HCT116 (cell line): Measurements from ENCODE around the gene FOXD3. TPM values are rescaled to one million over a fixed set of nuclear protein-coding genes. Genes with fewer than 3 reads are reported as not detected.

Experiments
- ATAC-seq: fragments of 200-7000 bp; cut with Tn5 transposase; 2 replicates; pipeline ENCODE4 v1.9.1; 2020; ENCODE audit warnings: mild to moderate bottlenecking, moderate library complexity
- BruUV-seq: library from RNA; stranded (reverse); fragments of 400-500 nt; replicated peaks from 2 replicates; lab custom pipeline; 2021; lab: Mats Ljungman, UMichigan
- CTCF ChIA-PET: fragments of 300-600 bp; sonication (Branson Sonifier 250); formaldehyde crosslinking; loops from one replicate; lab custom pipeline; 2021; ENCODE audit warnings: antibody characterized with exemption; lab: Charles Lee
- POLR2A ChIA-PET: fragments of 300-600, 350-600 bp; sonication (Branson Sonifier 250); formaldehyde crosslinking; loops from one replicate; lab custom pipeline; 2021; ENCODE audit warnings: antibody characterized with exemption; lab: Charles Lee
- RAD21 ChIA-PET, 2 experiments: fragments of 300-600 bp; sonication (Branson Sonifier 250); formaldehyde crosslinking; loops; one replicate each; lab custom pipeline; 2023; ENCODE audit warnings: low total read pairs in 2 of 2; ENCODE audit not compliant: uncharacterized antibody in 2 of 2, unreplicated experiment in 2 of 2, low non-redundant PET in 1 of 2; lab: Charles Lee
- DNase-seq: peaks from one replicate; pipeline ENCODE4 v3.0.0-alpha.2; 2010; ENCODE audit warnings: low read depth, low spot score
- H2AFZ ChIP-seq: fragments of 200-600 bp; shearing (Covaris generic), sonication (generic); 2 replicates; pipeline ENCODE4 v1.6.1; 2017; ENCODE audit warnings: low read depth, mixed run types, mixed read lengths, antibody characterized with exemption, low read length; ENCODE audit not compliant: poor library complexity, severe bottlenecking
- H3K27ac ChIP-seq: 2 replicates; pipeline ENCODE4 v1.5.1; 2012; ENCODE audit warnings: low read depth, low read length
- H3K27me3 ChIP-seq: fragments of 200-600 bp; sonication (generic); 2 replicates; pipeline ENCODE4 v1.6.1; 2016; ENCODE audit warnings: mixed run types, low read length, mixed read lengths; ENCODE audit not compliant: insufficient read depth
- H3K36me3 ChIP-seq, 2 experiments: fragments of 200-500 bp in 1 of 2; fragments of 200-600 bp in 1 of 2; sonication (Bioruptor generic) in 1 of 2; sonication (generic) in 1 of 2; 2 replicates each; pipeline versions ENCODE4 v1.5.1 to v1.6.1; 2014 to 2016; ENCODE audit warnings: low read length in 2 of 2, inconsistent platforms in 1 of 2, mixed read lengths in 1 of 2, mixed run types in 1 of 2; ENCODE audit not compliant: insufficient read depth in 2 of 2, control insufficient read depth in 1 of 2
- H3K4me1 ChIP-seq, 2 experiments: fragments of 200-600 bp in 1 of 2; sonication (generic) in 1 of 2; 2 replicates each; pipeline versions ENCODE4 v1.5.1 to v1.6.1; 2012 to 2017; ENCODE audit warnings: low read length in 2 of 2, inconsistent platforms in 1 of 2, mild to moderate bottlenecking in 1 of 2, mixed read lengths in 1 of 2, mixed run types in 1 of 2, moderate library complexity in 1 of 2; ENCODE audit not compliant: insufficient read depth in 2 of 2, control insufficient read depth in 1 of 2
- H3K4me2 ChIP-seq: fragments of 200-600 bp; sonication (generic); 2 replicates; pipeline ENCODE4 v1.6.1; 2017; ENCODE audit warnings: mixed run types, low read length, mixed read lengths
- H3K4me3 ChIP-seq, 2 experiments: fragments of 200-600 bp in 1 of 2; sonication (generic) in 1 of 2; replicated peaks in 1 of 2; 2 replicates each; pipeline ENCODE4 v1.5.1; 2011 to 2016; ENCODE audit warnings: low read length in 2 of 2, control low read depth in 1 of 2, low read depth in 1 of 2, mild to moderate bottlenecking in 1 of 2, mixed read lengths in 1 of 2, mixed run types in 1 of 2
- H3K79me2 ChIP-seq: fragments of 200-600 bp; sonication (generic); 2 replicates; pipeline ENCODE4 v1.6.1; 2017; ENCODE audit warnings: mild to moderate bottlenecking, mixed run types, low read length, moderate library complexity, mixed read lengths; ENCODE audit not compliant: insufficient read depth
- H3K9ac ChIP-seq: fragments of 200-600 bp; sonication (generic); 2 replicates; pipeline ENCODE4 v1.6.1; 2016; ENCODE audit warnings: low read length, mixed read lengths
- H3K9me2 ChIP-seq: fragments of 200-600 bp; sonication (generic), shearing (Covaris generic); 2 replicates; pipeline ENCODE4 v1.6.1; 2017; ENCODE audit warnings: mixed run types, mild to moderate bottlenecking, moderate library complexity; ENCODE audit not compliant: insufficient read depth
- H3K9me3 ChIP-seq, 2 experiments: fragments of 200-500 bp in 1 of 2; fragments of 200-600 bp in 1 of 2; sonication (Bioruptor generic) in 1 of 2; sonication (generic) in 1 of 2; 2 replicates each; pipeline ENCODE4 v1.6.1; 2014 to 2017; ENCODE audit warnings: low read length in 2 of 2, mixed read lengths in 2 of 2, inconsistent platforms in 1 of 2, low read depth in 1 of 2, mild to moderate bottlenecking in 1 of 2, mixed run types in 1 of 2, moderate library complexity in 1 of 2; ENCODE audit not compliant: control insufficient read depth in 1 of 2, insufficient read depth in 1 of 2
- H4K20me1 ChIP-seq: fragments of 200-600 bp; sonication (generic), shearing (Covaris generic); 2 replicates; pipeline ENCODE4 v1.6.1; 2017; ENCODE audit warnings: mixed run types, mild to moderate bottlenecking, moderate library complexity; ENCODE audit not compliant: insufficient read depth
- CBX3 ChIP-seq: IDR thresholded peaks from 2 replicates; pipeline ENCODE4 v1.6.1; 2012; ENCODE audit warnings: low read depth
- EZH2 ChIP-seq: fragments of 200-600 bp; sonication (generic); IDR thresholded peaks from 2 replicates; pipeline ENCODE4 v1.6.1; 2017; ENCODE audit warnings: antibody characterized with exemption, mixed run types
- JUND ChIP-seq: IDR thresholded peaks from 2 replicates; pipeline ENCODE4 v1.6.1; 2012
- POLR2A ChIP-seq: IDR thresholded peaks from 2 replicates; pipeline ENCODE4 v1.7.0; 2011; ENCODE audit warnings: borderline replicate concordance; ENCODE audit not compliant: insufficient read depth, insufficient read length; ENCODE audit errors: extremely low read depth
- POLR2AphosphoS5 ChIP-seq: IDR thresholded peaks from 2 replicates; pipeline ENCODE4 v1.6.1; 2011; ENCODE audit warnings: mild to moderate bottlenecking, low read depth, low read length, moderate library complexity
- RAD21 ChIP-seq: IDR thresholded peaks from 2 replicates; pipeline ENCODE4 v1.6.1; 2012; ENCODE audit warnings: low read depth, mild to moderate bottlenecking
- SIN3A ChIP-seq: IDR thresholded peaks from 2 replicates; pipeline ENCODE4 v1.6.1; 2012; ENCODE audit warnings: low read depth
- SP1 ChIP-seq: IDR thresholded peaks from 2 replicates; pipeline ENCODE4 v1.6.1; 2012; ENCODE audit warnings: low read depth
- SRF ChIP-seq: IDR thresholded peaks from 2 replicates; pipeline ENCODE4 v1.6.1; 2012; ENCODE audit warnings: low read depth
- YY1 ChIP-seq: IDR thresholded peaks from 2 replicates; pipeline ENCODE4 v1.6.1; 2011; ENCODE audit warnings: low read length, low read depth, moderate library complexity, mild to moderate bottlenecking; ENCODE audit not compliant: insufficient replicate concordance; ENCODE audit errors: extremely low read depth
- ZNF274 ChIP-seq: fragments of 200-500 bp; sonication (Bioruptor generic); IDR thresholded peaks from 2 replicates; pipeline ENCODE4 v1.6.1; 2014; ENCODE audit warnings: mild to moderate bottlenecking, low read depth, low read length, inconsistent platforms
- intact Hi-C: fragments of 100-400 bp; cut with micrococcal nuclease; formaldehyde crosslinking; loops from 2 replicates; pipeline ENCODE4 v1.10.0; 2022
- total RNA-seq: library from RNA; stranded (reverse); gene quantifications from one replicate; pipeline ENCODE4 v1.2.1, GENCODE V29; 2021; ENCODE audit not compliant: unreplicated experiment
- TF ChIP-seq, protein P1 (sequence below): IDR thresholded peaks from 2 replicates; pipeline ENCODE4 v1.6.1; 2012; ENCODE audit warnings: low read depth
- TF ChIP-seq, protein P2 (sequence below): IDR thresholded peaks from 2 replicates; pipeline ENCODE4 v1.6.1; 2011; ENCODE audit warnings: mild to moderate bottlenecking, low read length, moderate library complexity; ENCODE audit not compliant: insufficient replicate concordance; ENCODE audit errors: extremely low read depth
- TF ChIP-seq, protein P3 (sequence below): IDR thresholded peaks from 2 replicates; pipeline ENCODE4 v1.6.1; 2012
- TF ChIP-seq, protein P4 (sequence below), 3 experiments: fragments of 200-600 bp in 1 of 3; sonication (generic) in 1 of 3; IDR thresholded peaks in 2 of 3; conservative IDR thresholded peaks in 1 of 3; 2 replicates each; pipeline ENCODE4 v1.5.1; 2012 to 2017; ENCODE audit warnings: low read depth in 2 of 3, low read length in 2 of 3, antibody characterized with exemption in 1 of 3, borderline replicate concordance in 1 of 3, control low read depth in 1 of 3, mild to moderate bottlenecking in 1 of 3, mixed read lengths in 1 of 3, mixed run types in 1 of 3, moderate library complexity in 1 of 3; ENCODE audit not compliant: insufficient read depth in 1 of 3

The FOXD3 gene
- total RNA-seq, 1 experiment from 2014 or later, result 0.17 TPM

DNA sequence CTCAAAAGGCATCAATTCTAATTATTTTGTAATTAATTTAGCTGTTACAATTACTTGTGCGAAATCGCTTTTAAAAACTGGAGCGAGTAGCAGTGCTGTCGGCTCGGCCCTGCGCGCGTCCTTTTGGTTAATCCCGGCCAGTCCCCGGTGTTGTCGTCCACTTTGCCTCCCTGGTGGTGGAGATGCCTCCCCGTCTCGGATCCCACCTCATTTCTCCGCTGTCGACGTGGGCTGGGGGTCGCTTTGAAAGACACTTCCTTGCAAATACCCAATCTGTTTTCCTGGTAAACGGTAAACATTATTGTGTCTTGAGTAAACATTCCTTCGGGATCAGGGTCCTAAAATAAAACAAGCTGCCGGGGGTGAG lies 3.7 kb downstream of the FOXD3 start:
- peaks cover 4 to 10% of the 10 kb centered on the region in 2 experiments for H3K4me1 ChIP-seq
- H3K9me2 ChIP-seq, result no peaks in the 10 kb centered on the region
- TF ChIP-seq, protein P1, sequence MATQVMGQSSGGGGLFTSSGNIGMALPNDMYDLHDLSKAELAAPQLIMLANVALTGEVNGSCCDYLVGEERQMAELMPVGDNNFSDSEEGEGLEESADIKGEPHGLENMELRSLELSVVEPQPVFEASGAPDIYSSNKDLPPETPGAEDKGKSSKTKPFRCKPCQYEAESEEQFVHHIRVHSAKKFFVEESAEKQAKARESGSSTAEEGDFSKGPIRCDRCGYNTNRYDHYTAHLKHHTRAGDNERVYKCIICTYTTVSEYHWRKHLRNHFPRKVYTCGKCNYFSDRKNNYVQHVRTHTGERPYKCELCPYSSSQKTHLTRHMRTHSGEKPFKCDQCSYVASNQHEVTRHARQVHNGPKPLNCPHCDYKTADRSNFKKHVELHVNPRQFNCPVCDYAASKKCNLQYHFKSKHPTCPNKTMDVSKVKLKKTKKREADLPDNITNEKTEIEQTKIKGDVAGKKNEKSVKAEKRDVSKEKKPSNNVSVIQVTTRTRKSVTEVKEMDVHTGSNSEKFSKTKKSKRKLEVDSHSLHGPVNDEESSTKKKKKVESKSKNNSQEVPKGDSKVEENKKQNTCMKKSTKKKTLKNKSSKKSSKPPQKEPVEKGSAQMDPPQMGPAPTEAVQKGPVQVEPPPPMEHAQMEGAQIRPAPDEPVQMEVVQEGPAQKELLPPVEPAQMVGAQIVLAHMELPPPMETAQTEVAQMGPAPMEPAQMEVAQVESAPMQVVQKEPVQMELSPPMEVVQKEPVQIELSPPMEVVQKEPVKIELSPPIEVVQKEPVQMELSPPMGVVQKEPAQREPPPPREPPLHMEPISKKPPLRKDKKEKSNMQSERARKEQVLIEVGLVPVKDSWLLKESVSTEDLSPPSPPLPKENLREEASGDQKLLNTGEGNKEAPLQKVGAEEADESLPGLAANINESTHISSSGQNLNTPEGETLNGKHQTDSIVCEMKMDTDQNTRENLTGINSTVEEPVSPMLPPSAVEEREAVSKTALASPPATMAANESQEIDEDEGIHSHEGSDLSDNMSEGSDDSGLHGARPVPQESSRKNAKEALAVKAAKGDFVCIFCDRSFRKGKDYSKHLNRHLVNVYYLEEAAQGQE, result no peak
- TF ChIP-seq, protein P2, sequence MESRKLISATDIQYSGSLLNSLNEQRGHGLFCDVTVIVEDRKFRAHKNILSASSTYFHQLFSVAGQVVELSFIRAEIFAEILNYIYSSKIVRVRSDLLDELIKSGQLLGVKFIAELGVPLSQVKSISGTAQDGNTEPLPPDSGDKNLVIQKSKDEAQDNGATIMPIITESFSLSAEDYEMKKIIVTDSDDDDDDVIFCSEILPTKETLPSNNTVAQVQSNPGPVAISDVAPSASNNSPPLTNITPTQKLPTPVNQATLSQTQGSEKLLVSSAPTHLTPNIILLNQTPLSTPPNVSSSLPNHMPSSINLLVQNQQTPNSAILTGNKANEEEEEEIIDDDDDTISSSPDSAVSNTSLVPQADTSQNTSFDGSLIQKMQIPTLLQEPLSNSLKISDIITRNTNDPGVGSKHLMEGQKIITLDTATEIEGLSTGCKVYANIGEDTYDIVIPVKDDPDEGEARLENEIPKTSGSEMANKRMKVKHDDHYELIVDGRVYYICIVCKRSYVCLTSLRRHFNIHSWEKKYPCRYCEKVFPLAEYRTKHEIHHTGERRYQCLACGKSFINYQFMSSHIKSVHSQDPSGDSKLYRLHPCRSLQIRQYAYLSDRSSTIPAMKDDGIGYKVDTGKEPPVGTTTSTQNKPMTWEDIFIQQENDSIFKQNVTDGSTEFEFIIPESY, result no peak
- TF ChIP-seq SRF, result no peak
- TF ChIP-seq YY1, result no peak
- TF ChIP-seq POLR2AphosphoS5, result no peak
- TF ChIP-seq, protein P3, sequence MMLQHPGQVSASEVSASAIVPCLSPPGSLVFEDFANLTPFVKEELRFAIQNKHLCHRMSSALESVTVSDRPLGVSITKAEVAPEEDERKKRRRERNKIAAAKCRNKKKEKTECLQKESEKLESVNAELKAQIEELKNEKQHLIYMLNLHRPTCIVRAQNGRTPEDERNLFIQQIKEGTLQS, result no peak
- TF ChIP-seq, protein P4, sequence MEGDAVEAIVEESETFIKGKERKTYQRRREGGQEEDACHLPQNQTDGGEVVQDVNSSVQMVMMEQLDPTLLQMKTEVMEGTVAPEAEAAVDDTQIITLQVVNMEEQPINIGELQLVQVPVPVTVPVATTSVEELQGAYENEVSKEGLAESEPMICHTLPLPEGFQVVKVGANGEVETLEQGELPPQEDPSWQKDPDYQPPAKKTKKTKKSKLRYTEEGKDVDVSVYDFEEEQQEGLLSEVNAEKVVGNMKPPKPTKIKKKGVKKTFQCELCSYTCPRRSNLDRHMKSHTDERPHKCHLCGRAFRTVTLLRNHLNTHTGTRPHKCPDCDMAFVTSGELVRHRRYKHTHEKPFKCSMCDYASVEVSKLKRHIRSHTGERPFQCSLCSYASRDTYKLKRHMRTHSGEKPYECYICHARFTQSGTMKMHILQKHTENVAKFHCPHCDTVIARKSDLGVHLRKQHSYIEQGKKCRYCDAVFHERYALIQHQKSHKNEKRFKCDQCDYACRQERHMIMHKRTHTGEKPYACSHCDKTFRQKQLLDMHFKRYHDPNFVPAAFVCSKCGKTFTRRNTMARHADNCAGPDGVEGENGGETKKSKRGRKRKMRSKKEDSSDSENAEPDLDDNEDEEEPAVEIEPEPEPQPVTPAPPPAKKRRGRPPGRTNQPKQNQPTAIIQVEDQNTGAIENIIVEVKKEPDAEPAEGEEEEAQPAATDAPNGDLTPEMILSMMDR (IDR thresholded peaks at IDR 0.05 in 2 of 3, conservative IDR thresholded peaks at IDR 0.05 in 1 of 3; ENCODE audit: borderline replicate concordance in 1 of 3, insufficient read depth in 1 of 3, low read depth in 2 of 3, low read length in 2 of 3), result no peak
- TF ChIP-seq EZH2, result no peak
- no peak for TF ChIP-seq RAD21
- TF ChIP-seq POLR2A, result no peak
- no peak for TF ChIP-seq CBX3
- no peak for TF ChIP-seq SP1
- TF ChIP-seq ZNF274, result no peak
- TF ChIP-seq SIN3A, result no peak
- no peak for TF ChIP-seq JUND
- TF ChIP-seq, all 23 proteins: peak for 0
- RAD21 ChIA-PET, result no interaction called here
- no TSS peak for BruUV-seq
- H3K9me3 ChIP-seq, result no peaks in the 10 kb centered on the region
- no peak overlapping the region for H3K27ac ChIP-seq
- no peaks in the 10 kb centered on the region for H3K36me3 ChIP-seq
- H3K4me2 ChIP-seq, result no peak overlapping the region
- DNase-seq (no peak), ATAC-seq (no peak)
- H4K20me1 ChIP-seq, result no peaks in the 10 kb centered on the region
- intact Hi-C loops, result loop anchor here (5.0 to 10.0 kb wide), 3 partner anchors 116 to 919 kb away; partner anchors contain the start of genes EFCAB7 and ITGB3BP
- H2AFZ ChIP-seq, result no peak overlapping the region
- H3K27me3 ChIP-seq, result no peaks in the 10 kb centered on the region
- H3K79me2 ChIP-seq, result no peaks in the 10 kb centered on the region
- CTCF ChIA-PET, result interaction anchor here (0.9 to 2.4 kb wide), 3 partner anchors 8 to 137 kb away, joined by 3 to 11 read pairs (median 3); no protein-coding TSS in a partner anchor
- no peak overlapping the region for H3K9ac ChIP-seq
- H3K4me3 ChIP-seq, result no peak overlapping the region
- POLR2A ChIA-PET, result interaction anchor here (0.6 kb wide), 1 partner anchor 12 kb away, joined by 4 read pairs; no protein-coding TSS in a partner anchor
